K562 (cell line): Measurements from ENCODE around the gene MPRIP. TPM values are rescaled to one million over a fixed set of nuclear protein-coding genes. Genes with fewer than 3 reads are reported as not detected.

Source experiments
- BRF1 ChIP-seq: IDR thresholded peaks from 3 replicates; pipeline ENCODE4 v1.6.1; 2011; ENCODE audit warnings: borderline replicate concordance, mild to moderate bottlenecking; ENCODE audit not compliant: insufficient read length; ENCODE audit errors: extremely low read depth
- HMG20B ChIP-seq: fragments of 250-450 bp; sonication (Bioruptor Pico); IDR thresholded peaks from 2 replicates; pipeline ENCODE4 v1.5.0; 2021; ENCODE audit warnings: mild to moderate bottlenecking
- HNRNPL ChIP-seq: fragments of 200-400 bp; formaldehyde crosslinking; IDR thresholded peaks from 2 replicates; pipeline ENCODE4 v1.6.1; 2017; ENCODE audit warnings: low read depth, mild to moderate bottlenecking, low read length
- KAT8 ChIP-seq: fragments of 450-650 bp; IDR thresholded peaks from 2 replicates; pipeline ENCODE4 v1.6.1; 2016; ENCODE audit warnings: low read depth, mild to moderate bottlenecking
- KLF1 ChIP-seq: fragments of 450-650 bp; IDR thresholded peaks from 2 replicates; pipeline ENCODE4 v1.6.1; 2016; ENCODE audit warnings: missing genetic modification characterization, missing compliant biosample characterization
- MCM7 ChIP-seq, 2 experiments: fragments of 450-650 bp; IDR thresholded peaks; 2 replicates each; pipeline ENCODE4 v1.6.1; 2016 to 2018
- NFE2 ChIP-seq: IDR thresholded peaks from 2 replicates; pipeline ENCODE4 v1.6.1; 2014; ENCODE audit warnings: antibody characterized with exemption, low read depth
- NR2F6 ChIP-seq: fragments of 450-650 bp; formaldehyde crosslinking; IDR thresholded peaks from 2 replicates; pipeline ENCODE4 v1.4.0; 2020; ENCODE audit warnings: mild to moderate bottlenecking
- POLR2G ChIP-seq: fragments of 200-400 bp; formaldehyde crosslinking; IDR thresholded peaks from 2 replicates; pipeline ENCODE4 v1.6.1; 2017; ENCODE audit warnings: low read depth, mild to moderate bottlenecking, antibody characterized with exemption, low read length, moderate library complexity
- RBM14 ChIP-seq: fragments of 200-400 bp; formaldehyde crosslinking; IDR thresholded peaks from 2 replicates; pipeline ENCODE4 v1.6.1; 2018; ENCODE audit warnings: low read depth, mild to moderate bottlenecking, low read length, moderate library complexity, borderline replicate concordance; ENCODE audit not compliant: insufficient read depth
- THAP7 ChIP-seq: fragments of 250-450 bp; sonication (Bioruptor Pico); IDR thresholded peaks from 2 replicates; pipeline ENCODE4 v1.5.0; 2021
- XRCC4 ChIP-seq: IDR thresholded peaks from one replicate; pipeline ENCODE4 v1.6.1; 2011; ENCODE audit not compliant: insufficient read depth, insufficient read length; ENCODE audit errors: extremely low read depth
- ZBTB2 ChIP-seq: fragments of 450-650 bp; IDR thresholded peaks from 2 replicates; pipeline ENCODE4 v1.6.1; 2016; ENCODE audit warnings: antibody characterized with exemption
- ZNF316 ChIP-seq: fragments of 450-650 bp; IDR thresholded peaks from 2 replicates; pipeline ENCODE4 v1.6.1; 2016
- polyA plus RNA-seq, 8 experiments: library from polyadenylated mRNA; depleted of rRNA in 4 of 8; stranded (reverse) in 5 of 8; unstranded in 3 of 8; fragments of >200 nt; fragmentation: Nextera tagmentation in 2 of 8; fragmentation: Illumina TruSeq in 1 of 8; extraction: Ambion mirVana in 2 of 8; extraction: Trizol in 1 of 8; gene quantifications; 2 replicates each; pipeline versions ENCODE4 v1.2.1 to v1.2.3, GENCODE V29; 2011 to 2014; ENCODE audit warnings: inconsistent platforms in 1 of 8, missing spikeins in 1 of 8
- total RNA-seq, 7 experiments: library from RNA; depleted of rRNA in 6 of 7; stranded (reverse); fragments of >200 nt in 6 of 7; fragmentation: Illumina TruSeq in 2 of 7; extraction: Trizol in 2 of 7; gene quantifications; 2 replicates each; pipeline versions ENCODE4 v1.2.1 to v1.2.3, GENCODE V29; 2011 to 2021; ENCODE audit warnings: low replicate concordance in 1 of 7
- TF ChIP-seq, protein P1 (sequence below): fragments of 450-650 bp; IDR thresholded peaks from one replicate; pipeline ENCODE4 v1.6.1; 2018; ENCODE audit warnings: mild to moderate bottlenecking, moderate library complexity; ENCODE audit not compliant: partially characterized antibody
- TF ChIP-seq, protein P2 (sequence below): IDR thresholded peaks from 3 replicates; pipeline ENCODE4 v1.6.1; 2011; ENCODE audit warnings: borderline replicate concordance, mild to moderate bottlenecking; ENCODE audit not compliant: insufficient read length, insufficient read depth

Gene MPRIP
- total and polyA plus RNA-seq, 9 of the 15 experiments (the other 6 are each of a cell fraction or from before 2014, with no cell fraction given): 10.0 to 72.6 (median 30.1) TPM

- no peak for TF ChIP-seq KAT8
- TF ChIP-seq NFE2: no peak
- TF ChIP-seq, protein P1, sequence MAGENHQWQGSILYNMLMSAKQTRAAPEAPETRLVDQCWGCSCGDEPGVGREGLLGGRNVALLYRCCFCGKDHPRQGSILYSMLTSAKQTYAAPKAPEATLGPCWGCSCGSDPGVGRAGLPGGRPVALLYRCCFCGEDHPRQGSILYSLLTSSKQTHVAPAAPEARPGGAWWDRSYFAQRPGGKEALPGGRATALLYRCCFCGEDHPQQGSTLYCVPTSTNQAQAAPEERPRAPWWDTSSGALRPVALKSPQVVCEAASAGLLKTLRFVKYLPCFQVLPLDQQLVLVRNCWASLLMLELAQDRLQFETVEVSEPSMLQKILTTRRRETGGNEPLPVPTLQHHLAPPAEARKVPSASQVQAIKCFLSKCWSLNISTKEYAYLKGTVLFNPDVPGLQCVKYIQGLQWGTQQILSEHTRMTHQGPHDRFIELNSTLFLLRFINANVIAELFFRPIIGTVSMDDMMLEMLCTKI: no peak
- peak; percentile 96 for TF ChIP-seq KLF1 (tag)
- TF ChIP-seq THAP7: no peak
- TF ChIP-seq XRCC4: no peak
- TF ChIP-seq POLR2G: peak; percentile 83
- TF ChIP-seq NR2F6: no peak
- TF ChIP-seq BRF1: no peak
- no peak for TF ChIP-seq MCM7 (IDR thresholded peaks at IDR 0.05)
- no peak for TF ChIP-seq ZNF316
- peak; percentile 99 for TF ChIP-seq HNRNPL
- TF ChIP-seq RBM14: no peak
- TF ChIP-seq ZBTB2: 0 out of 2 replicates have a peak, but pooled peaks have one; percentile 40
- TF ChIP-seq, protein P2, sequence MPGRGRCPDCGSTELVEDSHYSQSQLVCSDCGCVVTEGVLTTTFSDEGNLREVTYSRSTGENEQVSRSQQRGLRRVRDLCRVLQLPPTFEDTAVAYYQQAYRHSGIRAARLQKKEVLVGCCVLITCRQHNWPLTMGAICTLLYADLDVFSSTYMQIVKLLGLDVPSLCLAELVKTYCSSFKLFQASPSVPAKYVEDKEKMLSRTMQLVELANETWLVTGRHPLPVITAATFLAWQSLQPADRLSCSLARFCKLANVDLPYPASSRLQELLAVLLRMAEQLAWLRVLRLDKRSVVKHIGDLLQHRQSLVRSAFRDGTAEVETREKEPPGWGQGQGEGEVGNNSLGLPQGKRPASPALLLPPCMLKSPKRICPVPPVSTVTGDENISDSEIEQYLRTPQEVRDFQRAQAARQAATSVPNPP: no peak
- no peak for TF ChIP-seq HMG20B (CRISPR knock-in tag)
Measured at GRCh38 chr17:17206124-17206912, 164.1 kb downstream of the MPRIP start, which contains the start of gene PLD6 (continued).
